Activated naive CD4-positive, alpha-beta T cell treated with anti-CD3 and anti-CD28 coated beads for 36 hours (primary cell): ENCODE results near the gene RGS18. TPM values are rescaled to one million over a fixed set of nuclear protein-coding genes. Genes with fewer than 3 reads are reported as not detected.
"Not testable (repeated sequence)": the region's sequence is repeated elsewhere in the genome, so short reads cannot be mapped to it uniquely, and the experiment has no call there.

ENCODE experiments used
- CTCF ChIA-PET: fragments of 350-600 bp; sonication (Branson Sonifier 250); formaldehyde crosslinking; loops from one replicate; lab custom pipeline; 2021; ENCODE audit warnings: antibody characterized with exemption; lab: Charles Lee
- DNase-seq: peaks from one replicate; pipeline ENCODE4 v3.0.0-alpha.2; 2020
- H3K27ac Mint-ChIP-seq: one replicate; pipeline ENCODE4 v1.8.0; 2021; ENCODE audit warnings: mild to moderate bottlenecking, mixed read lengths
- H3K27me3 Mint-ChIP-seq: one replicate; pipeline ENCODE4 v1.8.0; 2021; ENCODE audit warnings: low read depth, mixed read lengths
- H3K36me3 Mint-ChIP-seq: one replicate; pipeline ENCODE4 v1.8.0; 2021; ENCODE audit warnings: low read depth, mixed read lengths
- H3K4me1 Mint-ChIP-seq: one replicate; pipeline ENCODE4 v1.8.0; 2021; ENCODE audit warnings: low read depth, mixed read lengths
- H3K4me3 Mint-ChIP-seq: one replicate; pipeline ENCODE4 v1.8.0; 2021; ENCODE audit warnings: mild to moderate bottlenecking, moderate library complexity, mixed read lengths
- H3K9me3 Mint-ChIP-seq: one replicate; pipeline ENCODE4 v1.8.0; 2021; ENCODE audit warnings: mixed read lengths
- intact Hi-C: fragments of 100-400 bp; cut with micrococcal nuclease; formaldehyde crosslinking; loops from one replicate; pipeline ENCODE4 v1.15.1; 2023
- total RNA-seq, 2 experiments: library from RNA; stranded (reverse); gene quantifications; one replicate each; pipeline ENCODE4 v1.2.3, GENCODE V29; 2021

Gene RGS18
- total RNA-seq, 2 experiments from 2014 or later: not detected

DNA sequence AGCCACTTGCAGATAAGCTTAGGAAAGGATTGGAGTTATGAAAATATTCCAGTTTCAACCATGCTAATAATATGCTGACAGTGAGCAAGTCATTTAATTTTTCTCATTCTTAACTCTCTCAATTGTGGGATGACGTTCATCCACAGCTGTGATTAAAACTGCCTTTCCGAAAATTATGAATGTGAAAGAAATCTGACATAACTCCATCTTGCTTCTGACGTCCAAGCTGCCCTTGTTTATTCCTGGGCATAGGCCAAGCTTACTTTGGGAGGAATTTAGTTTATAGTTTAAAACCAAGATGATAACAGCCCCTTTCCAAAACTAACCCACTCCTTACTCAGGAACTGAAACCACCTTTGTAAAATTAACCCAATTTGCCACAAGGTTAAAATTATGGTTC is 11.0 kb upstream of the RGS18 start:
- no peaks in the 10 kb centered on the region for H3K27me3 Mint-ChIP-seq
- H3K4me1 Mint-ChIP-seq: no peaks in the 10 kb centered on the region
- H3K4me3 Mint-ChIP-seq: no peak overlapping the region
- H3K27ac Mint-ChIP-seq: no peak overlapping the region
- DNase-seq: no peak
- no peaks in the 10 kb centered on the region for H3K36me3 Mint-ChIP-seq
- H3K9me3 Mint-ChIP-seq: no peaks in the 10 kb centered on the region
- intact Hi-C loops: no loop called here
- CTCF ChIA-PET: no interaction called here

GRCh38 chr1:192147696-192148095 is 10.6 kb upstream of the RGS18 start:
- CTCF ChIA-PET: no interaction called here
- DNase-seq: no peak
- Mint-ChIP-seq H3K36me3 (no peaks in the 10 kb centered on the region), H3K9me3 (no peaks in the 10 kb centered on the region), H3K27me3 (no peaks in the 10 kb centered on the region), H3K4me1 (no peaks in the 10 kb centered on the region), H3K4me3 (no peak overlapping the region), H3K27ac (no peak overlapping the region)
- intact Hi-C loops: no loop called here

DNA sequence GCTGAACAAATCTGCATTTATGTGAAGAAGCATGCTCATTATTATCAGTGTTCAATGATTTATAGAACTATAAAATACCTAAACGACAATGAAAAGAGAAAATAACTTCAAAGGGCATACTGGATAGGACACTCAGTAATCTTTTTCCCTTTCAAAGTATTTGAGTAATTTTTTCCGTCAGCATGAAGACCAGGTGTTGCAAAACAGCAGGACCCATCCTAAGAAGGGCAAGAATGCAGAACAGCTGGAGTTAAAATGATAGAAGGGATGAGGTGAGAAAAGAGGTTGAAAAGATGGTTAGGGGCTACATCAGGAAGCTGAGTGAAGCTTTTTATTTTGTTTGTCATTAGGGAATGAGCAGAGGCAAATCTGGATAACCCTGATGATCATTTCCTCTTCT is 7.1 kb upstream of the RGS18 start:
- no peaks in the 10 kb centered on the region for H3K36me3 Mint-ChIP-seq
- no peak overlapping the region for H3K4me3 Mint-ChIP-seq

GRCh38 chr1:192153276-192153675 is 5.0 kb upstream of the RGS18 start:
- Mint-ChIP-seq H3K27ac (no peak overlapping the region), H3K27me3 (no peaks in the 10 kb centered on the region), H3K4me3 (no peak overlapping the region), H3K9me3 (no peaks in the 10 kb centered on the region), H3K36me3 (no peaks in the 10 kb centered on the region), H3K4me1 (no peaks in the 10 kb centered on the region)
- intact Hi-C loops: no loop called here
- DNase-seq: no peak
- CTCF ChIA-PET: no interaction called here

More for the DNA sequence above, 7.1 kb upstream of the RGS18 start:
- H3K27me3 Mint-ChIP-seq: no peaks in the 10 kb centered on the region
- DNase-seq: no peak
- no peak overlapping the region for H3K27ac Mint-ChIP-seq
- no peaks in the 10 kb centered on the region for H3K9me3 Mint-ChIP-seq
- CTCF ChIA-PET: no interaction called here
- intact Hi-C loops: no loop called here
- H3K4me1 Mint-ChIP-seq: no peaks in the 10 kb centered on the region

DNA sequence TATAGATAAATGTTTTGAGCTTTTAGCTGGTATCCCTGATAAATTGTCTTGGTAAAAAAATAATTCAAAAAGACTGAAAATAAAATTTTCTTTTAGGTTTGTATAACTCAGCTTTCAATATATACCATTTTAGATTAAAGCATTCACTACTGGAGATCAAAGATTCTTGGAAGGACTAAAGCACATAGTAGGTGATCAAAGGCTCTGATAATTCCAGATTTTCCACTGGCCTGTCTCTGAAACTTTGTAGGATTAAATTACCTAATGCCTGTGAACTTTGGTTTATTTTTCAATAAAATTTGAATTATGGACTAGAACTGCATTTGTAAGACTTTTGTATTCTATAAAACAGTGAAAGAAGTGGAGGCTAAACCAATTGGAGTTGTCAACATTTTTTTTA is 1.2 kb upstream of the RGS18 start:
- Mint-ChIP-seq H3K4me1 (no peaks in the 10 kb centered on the region), H3K9me3 (peaks cover 2% of the 10 kb centered on the region), H3K4me3 (no peak overlapping the region), H3K27ac (no peak overlapping the region), H3K36me3 (no peaks in the 10 kb centered on the region), H3K27me3 (no peaks in the 10 kb centered on the region)
- CTCF ChIA-PET: no interaction called here
- intact Hi-C loops: no loop called here
- DNase-seq: no peak

DNA sequence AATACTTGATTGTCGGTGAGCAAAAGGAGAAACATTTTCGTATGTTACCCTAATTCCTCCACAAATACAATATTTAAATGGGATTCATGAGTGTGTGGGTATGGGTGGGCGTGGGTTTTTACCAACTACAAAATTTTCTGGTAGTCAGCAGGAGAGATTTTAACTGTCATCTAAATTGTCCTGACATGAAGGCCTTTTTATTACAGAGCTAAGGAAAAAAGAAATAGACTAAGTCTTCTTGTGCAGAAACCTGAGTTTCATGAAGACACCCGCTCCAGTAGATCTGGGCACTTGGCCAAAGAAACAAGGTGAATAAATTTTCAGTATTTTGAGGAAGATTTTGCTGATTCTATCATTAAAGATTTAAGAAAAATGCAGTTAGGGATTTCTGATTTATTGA is 752 bp downstream of the RGS18 start:
- Mint-ChIP-seq H3K4me1 (no peaks in the 10 kb centered on the region), H3K9me3 (peaks cover 2% of the 10 kb centered on the region), H3K27me3 (no peaks in the 10 kb centered on the region), H3K4me3 (no peak overlapping the region), H3K27ac (no peak overlapping the region), H3K36me3 (no peaks in the 10 kb centered on the region)
- no peak for DNase-seq
- CTCF ChIA-PET: no interaction called here
- intact Hi-C loops: no loop called here

GRCh38 chr1:192159781-192160180 is 1.5 kb downstream of the RGS18 start:
- intact Hi-C loops: no loop called here
- Mint-ChIP-seq H3K4me1 (no peaks in the 10 kb centered on the region), H3K9me3 (peaks cover 4% of the 10 kb centered on the region), H3K27me3 (no peaks in the 10 kb centered on the region), H3K4me3 (no peak overlapping the region), H3K27ac (no peak overlapping the region), H3K36me3 (no peaks in the 10 kb centered on the region)
- CTCF ChIA-PET: no interaction called here
- no peak for DNase-seq

- no peak for DNase-seq
- Mint-ChIP-seq H3K36me3 (no peaks in the 10 kb centered on the region), H3K27me3 (no peaks in the 10 kb centered on the region), H3K9me3 (peaks cover 6% of the 10 kb centered on the region), H3K4me3 (no peak overlapping the region), H3K27ac (no peak overlapping the region), H3K4me1 (no peaks in the 10 kb centered on the region)
- intact Hi-C loops: no loop called here
- CTCF ChIA-PET: no interaction called here
Observed at GRCh38 chr1:192160196-192160595, 1.9 kb downstream of the RGS18 start.

- CTCF ChIA-PET: no interaction called here
Observed at GRCh38 chr1:192161976-192162375, 3.7 kb downstream of the RGS18 start.

DNA sequence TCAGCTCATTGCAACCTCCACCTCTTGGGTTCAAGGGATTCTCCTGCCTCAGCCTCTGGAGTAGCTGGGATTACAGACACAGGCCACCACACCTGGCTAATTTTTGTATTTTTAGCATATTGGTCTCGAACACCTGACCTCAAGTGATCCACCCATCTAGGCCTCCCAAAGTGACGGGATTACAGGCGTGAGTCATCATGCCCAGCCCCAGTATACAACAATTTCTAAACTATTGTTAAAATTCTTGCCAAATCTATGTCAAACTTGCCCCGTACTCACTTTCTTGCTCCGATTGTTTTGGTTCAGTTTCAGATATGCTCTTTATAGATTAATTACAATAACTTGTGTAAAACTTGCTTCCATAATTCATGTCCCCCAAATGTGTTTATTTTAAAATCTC is 4.1 kb downstream of the RGS18 start:
- Mint-ChIP-seq H3K27me3 (no peaks in the 10 kb centered on the region), H3K27ac (no peak overlapping the region), H3K9me3 (peaks cover 9% of the 10 kb centered on the region), H3K4me1 (no peaks in the 10 kb centered on the region), H3K4me3 (no peak overlapping the region), H3K36me3 (no peaks in the 10 kb centered on the region)
- no peak for DNase-seq
- CTCF ChIA-PET: no interaction called here
- intact Hi-C loops: no loop called here

More at GRCh38 chr1:192161976-192162375, 3.7 kb downstream of the RGS18 start:
- intact Hi-C loops: no loop called here
- Mint-ChIP-seq H3K9me3 (peaks cover 9% of the 10 kb centered on the region), H3K4me1 (no peaks in the 10 kb centered on the region), H3K4me3 (no peak overlapping the region), H3K36me3 (no peaks in the 10 kb centered on the region), H3K27ac (no peak overlapping the region), H3K27me3 (no peaks in the 10 kb centered on the region)
- no peak for DNase-seq

DNA sequence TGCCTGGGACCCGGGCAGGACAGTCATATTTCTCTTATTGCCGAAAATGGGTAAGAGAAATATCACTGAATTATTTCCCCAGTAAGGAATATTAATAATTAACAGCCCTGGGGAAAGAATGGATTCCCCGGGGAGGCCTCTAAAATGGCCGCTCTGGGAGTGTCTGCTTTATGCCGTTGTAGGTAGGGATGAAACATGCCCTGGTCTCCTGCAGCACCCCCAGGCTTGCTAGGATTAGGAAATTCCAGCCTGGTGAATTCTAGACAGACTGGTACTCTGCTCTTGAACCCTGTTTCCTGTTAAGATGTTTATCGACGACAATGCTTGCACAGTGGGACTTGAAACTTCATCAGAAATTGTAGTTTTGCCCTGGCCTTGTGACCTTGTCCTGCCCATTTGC is 6.7 kb downstream of the RGS18 start:
- intact Hi-C loops, H3K4me1 Mint-ChIP-seq, H3K27me3 Mint-ChIP-seq, DNase-seq, CTCF ChIA-PET, H3K9me3 Mint-ChIP-seq, H3K4me3 Mint-ChIP-seq, H3K36me3 Mint-ChIP-seq, H3K27ac Mint-ChIP-seq: not testable (repeated sequence)

DNA sequence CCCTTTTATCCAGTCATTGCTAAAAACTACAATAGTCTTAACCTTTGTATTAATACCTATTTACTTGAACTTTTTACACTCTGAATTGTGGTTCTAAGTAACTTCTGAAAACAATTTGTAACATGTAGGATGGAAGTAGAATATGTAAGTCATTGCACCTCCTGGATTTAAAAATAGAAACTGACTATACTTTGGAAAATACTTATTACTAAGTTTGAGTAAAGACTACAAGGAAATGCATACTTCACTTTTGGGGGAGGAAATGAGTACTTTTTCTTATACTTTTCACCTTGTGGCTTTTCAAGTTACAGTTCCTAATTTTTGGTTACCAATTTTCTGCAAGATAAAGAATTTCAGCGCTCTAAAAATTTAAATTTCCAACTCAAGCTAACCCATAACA is 8.7 kb downstream of the RGS18 start:
- DNase-seq: no peak
- H3K36me3 Mint-ChIP-seq: no peaks in the 10 kb centered on the region
- CTCF ChIA-PET: no interaction called here
- no peak overlapping the region for H3K27ac Mint-ChIP-seq
- peaks cover 7% of the 10 kb centered on the region for H3K9me3 Mint-ChIP-seq
- intact Hi-C loops: no loop called here
- H3K4me1 Mint-ChIP-seq: no peaks in the 10 kb centered on the region
- H3K4me3 Mint-ChIP-seq: no peak overlapping the region
- no peaks in the 10 kb centered on the region for H3K27me3 Mint-ChIP-seq

- no peak for DNase-seq
- no peak overlapping the region for H3K4me3 Mint-ChIP-seq
- peaks cover 7% of the 10 kb centered on the region for H3K9me3 Mint-ChIP-seq
- CTCF ChIA-PET: no interaction called here
- H3K4me1 Mint-ChIP-seq: no peaks in the 10 kb centered on the region
- intact Hi-C loops: no loop called here
- H3K27ac Mint-ChIP-seq: no peak overlapping the region
- H3K27me3 Mint-ChIP-seq: no peaks in the 10 kb centered on the region
- no peaks in the 10 kb centered on the region for H3K36me3 Mint-ChIP-seq
Observed at GRCh38 chr1:192167911-192168700, 9.8 kb downstream of the RGS18 start.
